ENCODE measurements around the gene BCL2A1. TPM values are rescaled to one million over a fixed set of nuclear protein-coding genes. Genes with fewer than 3 reads are reported as not detected.

Gene BCL2A1
- total RNA-seq, 3 donors from 2014 or later: 1.0 to 5.6 (median 1.8) TPM

GRCh38 chr15:79973456-79974195 is 2.6 kb upstream of the BCL2A1 start:
- Histone ChIP-seq H3K4me3 (no peak overlapping the region), H3K4me1 (ENCODE audit: low read depth) (no peaks in the 10 kb centered on the region), H3K36me3 (ENCODE audit: low read depth) (no peaks in the 10 kb centered on the region), H3K9me3 (no peaks in the 10 kb centered on the region)
- DNase-seq (no peak), ATAC-seq (no peak)
- TF ChIP-seq, protein P1, sequence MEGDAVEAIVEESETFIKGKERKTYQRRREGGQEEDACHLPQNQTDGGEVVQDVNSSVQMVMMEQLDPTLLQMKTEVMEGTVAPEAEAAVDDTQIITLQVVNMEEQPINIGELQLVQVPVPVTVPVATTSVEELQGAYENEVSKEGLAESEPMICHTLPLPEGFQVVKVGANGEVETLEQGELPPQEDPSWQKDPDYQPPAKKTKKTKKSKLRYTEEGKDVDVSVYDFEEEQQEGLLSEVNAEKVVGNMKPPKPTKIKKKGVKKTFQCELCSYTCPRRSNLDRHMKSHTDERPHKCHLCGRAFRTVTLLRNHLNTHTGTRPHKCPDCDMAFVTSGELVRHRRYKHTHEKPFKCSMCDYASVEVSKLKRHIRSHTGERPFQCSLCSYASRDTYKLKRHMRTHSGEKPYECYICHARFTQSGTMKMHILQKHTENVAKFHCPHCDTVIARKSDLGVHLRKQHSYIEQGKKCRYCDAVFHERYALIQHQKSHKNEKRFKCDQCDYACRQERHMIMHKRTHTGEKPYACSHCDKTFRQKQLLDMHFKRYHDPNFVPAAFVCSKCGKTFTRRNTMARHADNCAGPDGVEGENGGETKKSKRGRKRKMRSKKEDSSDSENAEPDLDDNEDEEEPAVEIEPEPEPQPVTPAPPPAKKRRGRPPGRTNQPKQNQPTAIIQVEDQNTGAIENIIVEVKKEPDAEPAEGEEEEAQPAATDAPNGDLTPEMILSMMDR (IDR thresholded peaks at IDR 0.05): no peak
- intact Hi-C loops (cut with DNase I, micrococcal nuclease): no loop called here

DNA sequence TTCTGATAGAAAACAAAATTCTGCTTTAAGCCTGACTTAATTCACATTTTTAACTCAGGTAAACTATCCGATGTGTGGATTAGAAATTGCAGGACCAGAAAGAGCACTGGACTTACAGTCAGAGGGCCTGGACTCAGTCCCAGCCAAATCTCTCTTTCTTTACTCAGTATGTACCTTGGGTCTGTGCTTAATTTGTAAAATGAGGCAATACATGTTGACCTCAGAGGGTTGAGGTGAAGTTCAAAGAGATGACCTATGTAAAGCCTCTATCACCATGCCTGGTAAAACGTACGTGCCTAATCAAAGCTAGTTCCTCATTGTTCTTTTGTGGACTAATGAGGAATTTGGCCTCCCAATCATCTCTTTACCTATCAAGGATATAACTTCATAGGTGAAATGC is 1.9 kb upstream of the BCL2A1 start:
- DNase-seq (no peak), ATAC-seq (no peak)
- no peaks in the 10 kb centered on the region for H3K4me1 ChIP-seq (ENCODE audit: low read depth)
- no peaks in the 10 kb centered on the region for H3K9me3 ChIP-seq
- no peak overlapping the region for H3K4me3 ChIP-seq
- intact Hi-C loops (cut with DNase I, micrococcal nuclease): no loop called here
- no peaks in the 10 kb centered on the region for H3K36me3 ChIP-seq (ENCODE audit: low read depth)
- TF ChIP-seq, protein P1 (IDR thresholded peaks at IDR 0.05): no peak

DNA sequence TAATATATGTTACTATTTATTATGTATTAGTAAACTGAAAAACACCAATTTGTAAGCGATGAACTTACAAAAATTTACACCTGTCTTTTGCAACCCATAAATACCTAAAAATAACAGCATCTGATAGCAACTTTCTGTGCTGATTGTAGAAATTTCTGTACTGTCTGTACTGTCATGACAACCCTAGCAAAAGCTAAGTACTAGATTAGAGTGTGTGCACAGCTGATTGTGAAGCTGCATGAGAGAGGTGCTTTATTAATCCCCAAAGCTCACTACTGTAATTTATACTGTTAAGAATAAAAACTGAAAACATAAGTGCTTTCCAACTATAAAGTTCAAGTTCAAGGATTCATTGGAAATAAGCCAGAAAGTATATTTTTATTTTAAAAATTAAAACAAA is 815 bp downstream of the BCL2A1 start:
- DNase-seq (no peak), ATAC-seq (no peak)
- H3K4me3 ChIP-seq: no peak overlapping the region
- H3K4me1 ChIP-seq (ENCODE audit: low read depth): no peaks in the 10 kb centered on the region
- TF ChIP-seq, protein P1 (IDR thresholded peaks at IDR 0.05): no peak
- intact Hi-C loops (cut with DNase I, micrococcal nuclease): no loop called here
- H3K36me3 ChIP-seq (ENCODE audit: low read depth): no peaks in the 10 kb centered on the region
- H3K9me3 ChIP-seq: no peaks in the 10 kb centered on the region

- no peak overlapping the region for H3K4me3 ChIP-seq
These were observed 1.9 kb downstream of the BCL2A1 start for GRCh38 chr15:79969146-79969545.

DNA sequence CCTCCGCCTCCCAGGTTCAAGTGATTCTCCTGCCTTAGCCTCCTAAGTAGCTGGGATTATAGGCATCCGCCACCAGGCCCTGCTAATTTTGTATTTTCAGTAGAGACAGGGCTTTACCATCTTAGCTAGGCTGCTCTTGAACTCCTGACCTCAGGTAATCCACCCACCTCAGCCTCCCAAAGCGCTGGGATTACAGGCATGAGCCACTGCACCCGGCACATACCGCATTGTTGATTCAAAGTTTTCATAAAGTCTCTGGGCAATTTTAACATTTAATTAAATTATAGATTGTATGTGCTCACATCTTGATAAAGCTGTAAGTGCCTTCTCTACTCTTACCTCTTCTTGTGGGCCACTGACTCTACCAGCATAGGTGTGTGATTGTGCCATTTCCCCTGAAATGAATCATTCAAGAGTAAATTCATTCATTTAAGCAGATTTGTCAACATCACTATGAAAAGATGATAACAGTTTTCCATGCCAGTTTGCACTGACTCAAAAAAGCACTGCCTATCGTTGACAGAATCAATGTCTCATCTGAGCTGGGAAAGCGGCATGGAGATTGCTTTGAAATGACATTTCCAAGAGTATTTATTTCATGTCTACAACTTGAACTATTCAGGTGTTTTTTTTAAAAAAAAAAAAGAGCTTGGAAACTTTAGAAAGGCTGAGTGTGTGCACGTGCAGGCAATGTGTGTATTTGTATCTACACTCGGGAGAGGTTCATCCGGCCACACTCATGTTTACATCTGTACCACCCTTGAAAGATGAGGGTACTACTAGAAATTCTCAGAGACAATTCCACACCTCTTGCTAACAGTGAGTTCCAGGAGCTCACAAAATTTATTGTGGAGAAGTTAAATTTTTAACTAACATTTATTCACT is 3.5 kb downstream of the BCL2A1 start:
- intact Hi-C loops (cut with DNase I, micrococcal nuclease): no loop called here
- no peak for ATAC-seq
- H3K9me3 ChIP-seq: no peaks in the 10 kb centered on the region
- no peaks in the 10 kb centered on the region for H3K4me1 ChIP-seq (ENCODE audit: low read depth)
- TF ChIP-seq, protein P1 (IDR thresholded peaks at IDR 0.05): no peak
- H3K4me3 ChIP-seq: no peak overlapping the region
- DNase-seq: no peak
- H3K36me3 ChIP-seq (ENCODE audit: low read depth): no peaks in the 10 kb centered on the region

More at GRCh38 chr15:79969146-79969545, 1.9 kb downstream of the BCL2A1 start:
- intact Hi-C loops (cut with DNase I, micrococcal nuclease): no loop called here
- TF ChIP-seq, protein P1 (IDR thresholded peaks at IDR 0.05): no peak
- no peak for DNase-seq
- Histone ChIP-seq H3K9me3 (no peaks in the 10 kb centered on the region), H3K36me3 (ENCODE audit: low read depth) (no peaks in the 10 kb centered on the region), H3K4me1 (ENCODE audit: low read depth) (no peaks in the 10 kb centered on the region)
- no peak for ATAC-seq
